OCI-LY1 (cell line): ENCODE results near the gene PPARGC1A.

Experiments
- CTCF ChIP-seq: fragments of 200-600 bp; sonication (generic), shearing (Covaris generic); IDR thresholded peaks from 2 replicates; pipeline ENCODE4 v1.5.1; 2017; ENCODE audit warnings: mild to moderate bottlenecking, antibody characterized with exemption, low read length, moderate library complexity, mixed read lengths
- EZH2 ChIP-seq: fragments of 200-600 bp; sonication (generic), shearing (Covaris generic); IDR thresholded peaks from 2 replicates; pipeline ENCODE4 v1.8.0; 2017; ENCODE audit warnings: borderline replicate concordance, mixed run types, mild to moderate bottlenecking, antibody characterized with exemption, low read length, moderate library complexity, mixed read lengths

- TF ChIP-seq CTCF (no peak), EZH2 (no peak)
Measured at GRCh38 chr4:23903859-23904438, 14.1 kb upstream of the PPARGC1A start.
